Large intestine (tissue), 3 donors: ENCODE measurements around the gene CSF1R. TPM values are rescaled to one million over a fixed set of nuclear protein-coding genes. Genes with fewer than 3 reads are reported as not detected.

ENCODE experiments used
- DNase-seq, 2 donors: peaks; one replicate each; pipeline versions ENCODE4 v3.0.0 to v3.0.0-alpha.2; 2013
- H3K27ac ChIP-seq: one replicate; pipeline ENCODE4 v1.5.1; 2013; ENCODE audit warnings: low read length
- H3K27me3 ChIP-seq: 2 replicates; pipeline ENCODE4 v1.6.1; 2013; ENCODE audit warnings: low read length; ENCODE audit not compliant: control insufficient read depth, insufficient read depth
- H3K36me3 ChIP-seq: 2 replicates; pipeline ENCODE4 v1.6.1; 2013; ENCODE audit warnings: low read length; ENCODE audit not compliant: control insufficient read depth, insufficient read depth
- H3K4me1 ChIP-seq: one replicate; pipeline ENCODE4 v1.6.1; 2013; ENCODE audit warnings: low read length; ENCODE audit not compliant: control insufficient read depth, insufficient read depth
- H3K4me3 ChIP-seq: one replicate; pipeline ENCODE4 v1.5.1; 2013; ENCODE audit warnings: low read length
- H3K9me3 ChIP-seq: one replicate; pipeline ENCODE4 v1.6.1; 2013; ENCODE audit warnings: mild to moderate bottlenecking, low read depth, low read length, moderate library complexity; ENCODE audit not compliant: control insufficient read depth
- WGBS: methylation state at CpG from one replicate; pipeline ENCODE4 v1.1.5; 2013; ENCODE audit warnings: low lambda C conversion rate; ENCODE audit not compliant: insufficient coverage; 5-methylcytosine and 5-hydroxymethylcytosine counted together
- polyA plus RNA-seq: library from polyadenylated mRNA; unstranded; fragments of 120-200 nt; gene quantifications from one replicate; pipeline ENCODE4 v1.2.1, GENCODE V29; 2013

CSF1R gene
- polyA plus RNA-seq, 1 donor, result 31.0 TPM

- Histone ChIP-seq H3K9me3 (peaks cover 3% of the 10 kb centered on the region), H3K4me3 (no peak overlapping the region), H3K27me3 (no peaks in the 10 kb centered on the region), H3K4me1 (peaks cover 8% of the 10 kb centered on the region), H3K27ac (peak overlapping the region; percentile 2), H3K36me3 (peaks cover 9% of the 10 kb centered on the region)
- no peak for DNase-seq
- 100% methylated on average over 1 of the region's 14 CpGs for WGBS
Observed at GRCh38 chr5:150121448-150122157, 35.2 kb upstream of the CSF1R start.

GRCh38 chr5:150120617-150121447 is 34.5 kb upstream of the CSF1R start:
- no peak for DNase-seq
- WGBS, result 100% methylated on average over 1 of the region's 19 CpGs
- no peak overlapping the region for H3K27ac ChIP-seq
- H3K4me3 ChIP-seq, result no peak overlapping the region
- peaks cover 8% of the 10 kb centered on the region for H3K4me1 ChIP-seq
- H3K36me3 ChIP-seq, result peaks cover 9% of the 10 kb centered on the region
- H3K27me3 ChIP-seq, result no peaks in the 10 kb centered on the region
- H3K9me3 ChIP-seq, result peaks cover 3% of the 10 kb centered on the region

- Histone ChIP-seq H3K4me3 (no peak overlapping the region), H3K27me3 (no peaks in the 10 kb centered on the region), H3K9me3 (peaks cover 3% of the 10 kb centered on the region), H3K36me3 (peaks cover 8% of the 10 kb centered on the region), H3K27ac (no peak overlapping the region), H3K4me1 (peaks cover 8% of the 10 kb centered on the region)
- DNase-seq, result no peak
- no CpG with 5 or more reads among the region's 3 CpGs for WGBS
Observed at GRCh38 chr5:150120062-150120441, 33.7 kb upstream of the CSF1R start.

GRCh38 chr5:150119421-150120061 is 33.2 kb upstream of the CSF1R start:
- H3K36me3 ChIP-seq, result peaks cover 12% of the 10 kb centered on the region

GRCh38 chr5:150118561-150119229 is 32.3 kb upstream of the CSF1R start:
- H3K36me3 ChIP-seq, result peaks cover 8% of the 10 kb centered on the region
- no peak for DNase-seq
- no peaks in the 10 kb centered on the region for H3K27me3 ChIP-seq
- peaks cover 3% of the 10 kb centered on the region for H3K9me3 ChIP-seq
- H3K4me3 ChIP-seq, result no peak overlapping the region
- H3K27ac ChIP-seq, result no peak overlapping the region
- H3K4me1 ChIP-seq, result peaks cover 8% of the 10 kb centered on the region
- WGBS, result 100% methylated on average over 2 of the region's 11 CpGs

More at GRCh38 chr5:150119421-150120061, 33.2 kb upstream of the CSF1R start:
- no CpG with 5 or more reads among the region's 10 CpGs for WGBS
- Histone ChIP-seq H3K4me3 (no peak overlapping the region), H3K4me1 (peaks cover 8% of the 10 kb centered on the region), H3K9me3 (peaks cover 3% of the 10 kb centered on the region), H3K27me3 (no peaks in the 10 kb centered on the region), H3K27ac (no peak overlapping the region)
- DNase-seq, result no peak

DNA sequence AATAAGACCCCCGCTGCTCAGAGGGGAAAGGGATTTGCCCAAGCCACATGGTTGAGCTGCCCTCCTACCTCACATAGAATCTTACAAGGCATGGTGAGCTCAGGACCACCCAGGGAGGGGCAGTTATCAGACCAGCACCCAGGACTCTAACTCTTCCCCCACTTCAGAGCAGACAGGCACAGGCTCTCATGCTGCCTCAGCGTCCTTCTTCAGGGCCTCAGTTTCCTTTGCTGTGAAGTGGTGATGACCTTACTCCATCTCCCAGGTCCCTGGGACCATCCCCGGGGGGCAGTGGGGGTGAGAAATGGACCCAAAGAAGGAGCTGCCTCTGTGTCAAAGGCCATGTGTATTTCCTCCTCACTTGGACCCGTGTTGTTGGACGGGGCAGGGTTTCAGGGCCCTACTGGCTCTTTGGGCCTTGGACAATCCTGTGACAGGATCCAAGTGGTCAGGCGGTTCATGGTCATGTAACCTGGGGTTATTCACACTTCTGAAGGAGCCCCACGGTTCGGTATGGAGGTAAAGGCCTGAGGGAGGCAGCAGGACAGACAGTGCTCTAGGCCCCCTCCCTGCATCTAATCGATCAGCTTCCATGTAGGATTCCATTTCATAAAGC is 31.7 kb upstream of the CSF1R start:
- Histone ChIP-seq H3K36me3 (peaks cover 8% of the 10 kb centered on the region), H3K27ac (no peak overlapping the region), H3K4me1 (peaks cover 8% of the 10 kb centered on the region), H3K4me3 (no peak overlapping the region), H3K9me3 (peaks cover 3% of the 10 kb centered on the region), H3K27me3 (no peaks in the 10 kb centered on the region)
- no peak for DNase-seq
- no CpG with 5 or more reads among the region's 9 CpGs for WGBS

DNA sequence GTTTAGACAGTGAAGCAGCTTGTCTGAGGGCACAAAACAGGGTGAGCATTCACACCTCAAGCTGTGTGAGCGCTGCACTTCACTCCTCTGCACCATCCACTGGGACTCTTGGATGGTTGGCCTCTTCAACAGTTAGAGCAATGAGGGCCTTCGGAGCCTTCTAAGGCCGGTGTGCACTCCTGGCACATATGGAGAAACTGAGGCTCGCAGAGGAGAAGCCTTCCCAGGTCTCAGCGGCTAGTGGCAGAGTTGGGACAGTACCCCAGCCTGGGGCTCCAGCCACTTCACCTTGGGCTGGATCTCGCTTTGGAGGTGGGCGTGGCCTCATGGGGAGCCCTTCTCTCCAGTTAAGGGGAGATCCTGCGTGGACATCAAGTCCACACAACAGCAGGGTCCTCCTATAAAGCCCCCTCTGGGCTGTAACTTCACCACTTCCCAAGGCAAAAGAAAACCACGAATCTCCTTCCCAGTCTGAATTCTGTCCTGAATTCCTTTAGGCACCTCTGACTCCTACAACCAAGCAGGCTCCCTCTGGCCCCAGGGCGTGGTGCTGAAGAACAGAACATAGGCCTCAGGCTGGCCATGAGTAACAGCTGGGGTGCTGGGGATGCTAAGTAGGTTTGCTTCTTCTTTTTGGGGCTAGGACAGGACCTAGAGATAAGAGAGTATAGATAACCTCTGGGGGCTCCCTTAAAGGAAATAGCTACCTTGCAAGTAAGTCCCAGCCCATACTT is 30.5 kb upstream of the CSF1R start:
- Histone ChIP-seq H3K9me3 (peaks cover 3% of the 10 kb centered on the region), H3K4me3 (no peak overlapping the region), H3K36me3 (peaks cover 6% of the 10 kb centered on the region), H3K27me3 (no peaks in the 10 kb centered on the region), H3K27ac (no peak overlapping the region), H3K4me1 (peaks cover 3% of the 10 kb centered on the region)
- no peak for DNase-seq
- no CpG with 5 or more reads among the region's 10 CpGs for WGBS

DNA sequence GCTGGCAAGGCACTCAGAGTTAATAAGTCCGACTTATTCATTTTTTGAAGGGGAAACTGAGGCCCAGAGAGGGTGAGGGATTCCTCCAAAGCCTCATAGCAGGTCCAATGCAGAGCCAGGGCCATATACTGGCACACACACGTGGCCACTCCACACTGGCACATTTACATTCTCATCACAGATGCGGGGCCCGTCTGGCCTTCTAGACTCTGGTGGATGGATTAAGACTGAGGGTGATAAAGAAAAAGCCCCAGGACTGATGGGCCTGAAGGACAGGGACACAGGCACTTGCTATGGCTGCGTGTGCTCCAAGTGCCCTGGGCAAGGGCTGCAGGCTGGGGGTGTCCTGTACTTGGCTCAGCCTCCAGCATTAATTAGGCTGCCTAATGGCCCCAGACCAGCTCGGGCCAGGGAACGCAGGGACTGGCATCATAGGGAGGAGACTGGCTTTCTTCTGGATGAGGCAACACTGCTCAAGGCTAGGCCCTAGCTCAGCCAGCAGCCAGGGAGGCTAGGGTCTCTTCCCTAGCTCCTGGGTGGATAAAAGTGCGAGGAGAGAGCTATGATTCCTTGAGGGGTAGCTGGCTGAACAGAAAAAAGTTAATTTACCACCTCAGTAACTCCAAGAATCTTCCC is 28.5 kb upstream of the CSF1R start:
- no peak overlapping the region for H3K4me3 ChIP-seq
- DNase-seq, result no peak
- WGBS, result no CpG with 5 or more reads among the region's 8 CpGs
- peaks cover 3% of the 10 kb centered on the region for H3K9me3 ChIP-seq
- no peaks in the 10 kb centered on the region for H3K27me3 ChIP-seq
- H3K36me3 ChIP-seq, result peaks cover 6% of the 10 kb centered on the region
- no peak overlapping the region for H3K27ac ChIP-seq
- H3K4me1 ChIP-seq, result no peaks in the 10 kb centered on the region

DNA sequence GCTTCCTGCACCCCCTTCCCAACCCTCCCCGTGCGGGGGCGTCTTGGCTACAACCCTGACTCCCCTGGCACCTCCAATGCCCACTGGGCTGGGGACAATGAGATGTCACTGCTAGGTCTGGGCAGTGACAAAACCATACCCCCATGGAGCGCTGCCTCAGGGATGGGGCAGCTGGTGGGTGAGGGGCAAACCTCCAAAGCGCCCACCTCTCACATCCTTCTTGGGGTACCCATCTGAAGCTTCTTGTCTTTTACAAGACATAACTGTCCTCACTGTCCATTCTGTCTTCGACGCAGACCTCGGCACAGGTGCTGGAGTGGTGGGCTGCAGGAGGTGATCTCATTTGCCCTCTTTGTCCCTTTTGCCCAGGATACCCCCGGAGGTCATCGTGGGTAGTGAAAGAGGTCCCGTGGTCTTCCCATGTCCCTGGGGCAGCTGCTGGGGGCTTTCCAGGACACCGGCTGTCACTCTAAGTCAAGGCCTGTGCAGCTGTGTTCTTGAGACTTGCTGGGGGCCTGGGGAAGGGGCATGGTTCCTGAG is 27.8 kb upstream of the CSF1R start:
- DNase-seq, result no peak
- peaks cover 6% of the 10 kb centered on the region for H3K36me3 ChIP-seq
- H3K9me3 ChIP-seq, result peaks cover 3% of the 10 kb centered on the region
- H3K4me3 ChIP-seq, result no peak overlapping the region
- no peaks in the 10 kb centered on the region for H3K27me3 ChIP-seq
- H3K4me1 ChIP-seq, result no peaks in the 10 kb centered on the region
- no peak overlapping the region for H3K27ac ChIP-seq
- WGBS, result no CpG with 5 or more reads among the region's 12 CpGs
